BE2C (cell line): ENCODE data around the gene ARHGAP12.
"Not testable (repeated sequence)": the region's sequence is repeated elsewhere in the genome, so short reads cannot be mapped to it uniquely, and the experiment has no call there.

Source experiments
- DNase-seq: peaks from one replicate; pipeline ENCODE4 v3.0.0-alpha.2; 2020
- H3K27me3 ChIP-seq: fragments of 250-450 bp; sonication (Bioruptor Pico); 2 replicates; pipeline ENCODE4 v1.5.1; 2020; ENCODE audit warnings: mild to moderate bottlenecking
- H3K36me3 ChIP-seq: fragments of 250-450 bp; sonication (Bioruptor Pico); 2 replicates; pipeline ENCODE4 v1.5.1; 2020; ENCODE audit warnings: mild to moderate bottlenecking
- H3K4me1 ChIP-seq: fragments of 250-450 bp; sonication (Bioruptor Pico); 2 replicates; pipeline ENCODE4 v1.5.1; 2020
- H3K4me3 ChIP-seq: 2 replicates; pipeline ENCODE4 v1.5.1; 2011; ENCODE audit warnings: low read depth, low read length
- H3K9me3 ChIP-seq: fragments of 250-450 bp; sonication (Bioruptor Pico); 2 replicates; pipeline ENCODE4 v1.5.1; 2020
- CTCF ChIP-seq: IDR thresholded peaks from 2 replicates; pipeline ENCODE4 v1.5.1; 2012; ENCODE audit warnings: mild to moderate bottlenecking, low read depth, low read length

The ARHGAP12 gene

GRCh38 chr10:31897506-31897905, 31.1 kb downstream of the ARHGAP12 start:
- Histone ChIP-seq H3K4me3 (no peak overlapping the region), H3K4me1 (no peaks in the 10 kb centered on the region), H3K9me3 (no peaks in the 10 kb centered on the region), H3K36me3 (no peaks in the 10 kb centered on the region), H3K27me3 (no peaks in the 10 kb centered on the region)
- DNase-seq: no peak
- TF ChIP-seq CTCF: no peak

GRCh38 chr10:31896968-31897384, 31.7 kb downstream of the ARHGAP12 start:
- no peaks in the 10 kb centered on the region for H3K9me3 ChIP-seq
- H3K27me3 ChIP-seq: no peaks in the 10 kb centered on the region
- no peak for DNase-seq
- H3K4me3 ChIP-seq: no peak overlapping the region
- no peak for TF ChIP-seq CTCF
- H3K36me3 ChIP-seq: no peaks in the 10 kb centered on the region
- H3K4me1 ChIP-seq: no peaks in the 10 kb centered on the region

- DNase-seq, H3K27me3 ChIP-seq, H3K4me1 ChIP-seq, H3K36me3 ChIP-seq, H3K9me3 ChIP-seq, H3K4me3 ChIP-seq: not testable (repeated sequence)
Observed at GRCh38 chr10:31895722-31896121, 32.9 kb downstream of the ARHGAP12 start.

- Histone ChIP-seq H3K4me3 (no peak overlapping the region), H3K4me1 (no peaks in the 10 kb centered on the region), H3K27me3 (no peaks in the 10 kb centered on the region), H3K36me3 (no peaks in the 10 kb centered on the region), H3K9me3 (no peaks in the 10 kb centered on the region)
- TF ChIP-seq CTCF: no peak
- DNase-seq: no peak
Observed at GRCh38 chr10:31888442-31888841, 40.2 kb downstream of the ARHGAP12 start.

- Histone ChIP-seq H3K4me3 (no peak overlapping the region), H3K36me3 (no peaks in the 10 kb centered on the region), H3K9me3 (no peaks in the 10 kb centered on the region), H3K4me1 (no peaks in the 10 kb centered on the region), H3K27me3 (no peaks in the 10 kb centered on the region)
- no peak for TF ChIP-seq CTCF
- no peak for DNase-seq
Observed at GRCh38 chr10:31887850-31888249, 40.8 kb downstream of the ARHGAP12 start.

GRCh38 chr10:31886885-31887284, 41.7 kb downstream of the ARHGAP12 start:
- TF ChIP-seq CTCF: no peak
- H3K36me3 ChIP-seq: no peaks in the 10 kb centered on the region
- H3K4me1 ChIP-seq: no peaks in the 10 kb centered on the region
- no peak overlapping the region for H3K4me3 ChIP-seq
- no peaks in the 10 kb centered on the region for H3K27me3 ChIP-seq
- H3K9me3 ChIP-seq: no peaks in the 10 kb centered on the region
- no peak for DNase-seq

GRCh38 chr10:31885971-31886370, 42.7 kb downstream of the ARHGAP12 start:
- DNase-seq: no peak
- Histone ChIP-seq H3K4me1 (no peaks in the 10 kb centered on the region), H3K36me3 (no peaks in the 10 kb centered on the region), H3K4me3 (no peak overlapping the region), H3K27me3 (no peaks in the 10 kb centered on the region), H3K9me3 (no peaks in the 10 kb centered on the region)
- TF ChIP-seq CTCF: no peak
